Tibial nerve (tissue), 4 donors: ENCODE data around the gene BCORL1. TPM values are rescaled to one million over a fixed set of nuclear protein-coding genes. Genes with fewer than 3 reads are reported as not detected.

Experiments used
- DNase-seq, 2 donors: peaks; one replicate each; pipeline ENCODE4 v3.0.0-alpha.2; 2019; ENCODE audit warnings: low spot score in 2 of 2
- H3K27ac ChIP-seq, 4 donors: fragments of 200-600 bp; sonication (generic) in 3 of 4; one replicate each; pipeline ENCODE4 v1.5.1; 2017 to 2019; ENCODE audit warnings: mild to moderate bottlenecking in 1 of 4
- H3K27me3 ChIP-seq, 2 donors: fragments of 200-600 bp; sonication (generic) in 1 of 2; one replicate each; pipeline versions ENCODE4 v1.5.1 to v1.6.0; 2017 to 2019
- H3K36me3 ChIP-seq, 3 donors: fragments of 200-600 bp; sonication (generic); one replicate each; pipeline ENCODE4 v1.5.1; 2018 to 2019
- H3K4me1 ChIP-seq, 4 donors: fragments of 200-600 bp; sonication (generic) in 3 of 4; one replicate each; pipeline ENCODE4 v1.5.1; 2017 to 2019
- H3K4me3 ChIP-seq, 4 donors: fragments of 200-600 bp; sonication (generic) in 3 of 4; one replicate each; pipeline ENCODE4 v1.5.1; 2017 to 2019; ENCODE audit warnings: mild to moderate bottlenecking in 1 of 4, moderate library complexity in 1 of 4
- H3K9me3 ChIP-seq, 4 donors: fragments of 200-600 bp; sonication (generic) in 3 of 4; one replicate each; pipeline ENCODE4 v1.5.1; 2017 to 2019
- EP300 ChIP-seq, 2 donors: sonication (generic); formaldehyde crosslinking; IDR thresholded peaks; one replicate each; pipeline ENCODE4 v1.6.1; 2017; ENCODE audit warnings: antibody characterized with exemption in 2 of 2, mild to moderate bottlenecking in 1 of 2
- POLR2A ChIP-seq, 2 donors: fragments of 450-650 bp; IDR thresholded peaks; one replicate each; pipeline ENCODE4 v1.6.1; 2017; ENCODE audit warnings: antibody characterized with exemption in 2 of 2, mild to moderate bottlenecking in 2 of 2, moderate library complexity in 2 of 2
- WGBS, 2 donors: methylation state at CpG; one replicate each; pipeline ENCODE4 v1.1.5; 2018; 5-methylcytosine and 5-hydroxymethylcytosine counted together
- total RNA-seq, 4 donors: library from RNA; depleted of rRNA; stranded (reverse); fragments of >200 nt; gene quantifications; one replicate each; pipeline ENCODE4 v1.1.0, GENCODE V29; 2016
- TF ChIP-seq, protein P1 (sequence below), 5 experiments: fragments of 200-600 bp in 3 of 5; fragments of 450-650 bp in 2 of 5; sonication (generic) in 3 of 5; IDR thresholded peaks; one replicate each; pipeline ENCODE4 v1.5.1; 2016 to 2019; ENCODE audit warnings: antibody characterized with exemption in 5 of 5, mild to moderate bottlenecking in 3 of 5, moderate library complexity in 2 of 5

The BCORL1 gene
- total RNA-seq, 4 donors from 2014 or later: 4.7 to 10.0 (median 9.0) TPM

DNA sequence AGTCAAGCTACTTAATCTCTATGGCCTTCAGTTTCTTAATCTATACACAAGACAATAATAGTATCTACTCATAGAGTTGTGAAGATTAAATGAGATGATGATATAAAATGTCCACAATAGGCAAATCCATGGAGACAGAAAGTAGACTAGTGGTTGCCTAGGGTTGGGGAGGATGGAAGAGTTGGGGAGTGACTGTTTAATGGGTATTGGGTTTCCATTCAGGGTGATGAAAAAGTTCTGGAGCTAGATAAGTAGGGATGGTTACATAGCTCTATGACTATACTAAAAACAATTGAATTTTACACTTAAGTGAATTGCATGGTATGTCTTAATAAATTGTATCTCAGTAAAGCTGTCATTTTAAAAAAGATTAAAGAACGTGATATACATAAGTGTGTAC lies 35.7 kb downstream of the BCORL1 start:
- no peak overlapping the region for H3K27ac ChIP-seq
- 83 to 91% methylated on average over 1 of the region's 1 CpG for WGBS, 2 donors
- H3K4me1 ChIP-seq: peaks cover 0 to 19% (median 0%) of the 10 kb centered on the region in 4 donors
- H3K36me3 ChIP-seq: peaks cover 0 to 56% (median 0%) of the 10 kb centered on the region in 3 donors
- DNase-seq: no peak
- H3K4me3 ChIP-seq: no peak overlapping the region
- H3K27me3 ChIP-seq: no peaks in the 10 kb centered on the region
- TF ChIP-seq POLR2A (IDR thresholded peaks at IDR 0.05): no peak
- TF ChIP-seq, protein P1, sequence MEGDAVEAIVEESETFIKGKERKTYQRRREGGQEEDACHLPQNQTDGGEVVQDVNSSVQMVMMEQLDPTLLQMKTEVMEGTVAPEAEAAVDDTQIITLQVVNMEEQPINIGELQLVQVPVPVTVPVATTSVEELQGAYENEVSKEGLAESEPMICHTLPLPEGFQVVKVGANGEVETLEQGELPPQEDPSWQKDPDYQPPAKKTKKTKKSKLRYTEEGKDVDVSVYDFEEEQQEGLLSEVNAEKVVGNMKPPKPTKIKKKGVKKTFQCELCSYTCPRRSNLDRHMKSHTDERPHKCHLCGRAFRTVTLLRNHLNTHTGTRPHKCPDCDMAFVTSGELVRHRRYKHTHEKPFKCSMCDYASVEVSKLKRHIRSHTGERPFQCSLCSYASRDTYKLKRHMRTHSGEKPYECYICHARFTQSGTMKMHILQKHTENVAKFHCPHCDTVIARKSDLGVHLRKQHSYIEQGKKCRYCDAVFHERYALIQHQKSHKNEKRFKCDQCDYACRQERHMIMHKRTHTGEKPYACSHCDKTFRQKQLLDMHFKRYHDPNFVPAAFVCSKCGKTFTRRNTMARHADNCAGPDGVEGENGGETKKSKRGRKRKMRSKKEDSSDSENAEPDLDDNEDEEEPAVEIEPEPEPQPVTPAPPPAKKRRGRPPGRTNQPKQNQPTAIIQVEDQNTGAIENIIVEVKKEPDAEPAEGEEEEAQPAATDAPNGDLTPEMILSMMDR (IDR thresholded peaks at IDR 0.05): no peak
- TF ChIP-seq EP300 (IDR thresholded peaks at IDR 0.05): no peak
- H3K9me3 ChIP-seq: no peaks in the 10 kb centered on the region

DNA sequence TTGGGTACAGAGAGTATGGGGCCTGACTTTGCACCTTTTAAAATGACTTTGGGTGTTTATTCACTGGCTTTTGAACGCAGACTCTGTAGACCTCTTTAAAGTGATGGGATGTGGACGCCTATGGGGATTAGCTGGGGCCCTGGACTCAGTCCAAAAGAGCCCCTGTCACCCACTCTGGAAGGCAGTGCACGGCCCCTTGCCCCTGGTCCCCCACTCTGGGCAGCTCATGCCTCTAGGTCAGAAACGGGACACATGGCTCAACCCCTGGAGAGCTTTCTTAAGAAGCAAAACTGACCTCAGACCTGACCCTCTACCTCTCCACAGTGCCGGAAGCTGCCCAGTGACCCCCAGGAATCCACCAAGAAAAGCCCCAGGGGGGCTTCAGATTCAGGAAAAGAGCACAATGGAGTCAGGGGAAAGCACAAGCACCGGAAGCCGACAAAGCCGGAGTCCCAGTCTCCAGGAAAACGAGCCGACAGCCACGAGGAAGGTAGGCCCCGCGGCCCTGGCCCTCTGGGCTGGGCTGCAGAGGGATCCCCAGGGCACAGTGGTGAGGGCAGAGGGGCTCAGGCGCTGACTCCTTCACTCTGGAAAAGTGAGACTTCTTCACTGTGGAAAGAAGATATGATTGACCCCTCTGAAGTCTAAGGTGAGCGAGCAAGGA lies 38.4 kb downstream of the BCORL1 start:
- Histone ChIP-seq H3K4me3 (no peak overlapping the region), H3K27ac (no peak overlapping the region), H3K27me3 (no peaks in the 10 kb centered on the region), H3K36me3 (peaks cover 0 to 45% (median 0%) of the 10 kb centered on the region in 3 donors), H3K4me1 (peaks cover 0 to 23% (median 0%) of the 10 kb centered on the region in 4 donors), H3K9me3 (no peaks in the 10 kb centered on the region)
- TF ChIP-seq POLR2A (IDR thresholded peaks at IDR 0.05) (no peak), EP300 (IDR thresholded peaks at IDR 0.05) (no peak)
- TF ChIP-seq, protein P1 (IDR thresholded peaks at IDR 0.05): no peak
- 65 to 67% methylated on average over 12 to 15 of the region's 15 CpGs for WGBS, 2 donors
- no peak for DNase-seq

DNA sequence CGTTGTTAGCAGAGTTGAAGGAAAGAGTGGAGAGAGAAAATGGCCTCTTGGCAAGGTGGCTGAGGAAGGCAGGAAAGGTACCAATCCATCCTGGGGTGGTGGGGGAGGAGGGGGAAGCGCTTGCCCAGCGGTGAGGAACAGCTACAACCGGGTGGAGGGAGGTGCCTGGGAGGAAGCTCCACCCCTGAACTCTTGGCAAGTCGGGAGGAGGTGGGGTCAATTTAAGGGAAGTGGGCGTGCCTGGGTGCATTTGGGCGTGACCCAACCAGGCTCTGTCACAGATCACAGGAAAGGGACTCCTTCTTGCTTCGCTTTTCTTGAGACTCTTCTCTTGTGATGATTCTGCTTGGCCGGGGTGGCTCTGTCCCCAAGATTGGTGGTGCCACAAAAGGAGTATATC lies 41.7 kb downstream of the BCORL1 start:
- no peaks in the 10 kb centered on the region for H3K9me3 ChIP-seq
- WGBS, 2 donors: 15 to 37% methylated on average over 5 to 9 of the region's 9 CpGs
- H3K4me1 ChIP-seq: peaks cover 0 to 15% (median 0%) of the 10 kb centered on the region in 4 donors
- TF ChIP-seq EP300 (IDR thresholded peaks at IDR 0.05) (no peak), POLR2A (IDR thresholded peaks at IDR 0.05) (no peak)
- TF ChIP-seq, protein P1 (IDR thresholded peaks at IDR 0.05): no peak
- no peaks in the 10 kb centered on the region for H3K27me3 ChIP-seq
- peaks cover 0 to 55% (median 0%) of the 10 kb centered on the region in 3 donors for H3K36me3 ChIP-seq
- DNase-seq: peak; percentile 59 to 70
- H3K27ac ChIP-seq: peak overlapping the region in 1 of 4 donors; percentile 33
- H3K4me3 ChIP-seq: no peak overlapping the region

DNA sequence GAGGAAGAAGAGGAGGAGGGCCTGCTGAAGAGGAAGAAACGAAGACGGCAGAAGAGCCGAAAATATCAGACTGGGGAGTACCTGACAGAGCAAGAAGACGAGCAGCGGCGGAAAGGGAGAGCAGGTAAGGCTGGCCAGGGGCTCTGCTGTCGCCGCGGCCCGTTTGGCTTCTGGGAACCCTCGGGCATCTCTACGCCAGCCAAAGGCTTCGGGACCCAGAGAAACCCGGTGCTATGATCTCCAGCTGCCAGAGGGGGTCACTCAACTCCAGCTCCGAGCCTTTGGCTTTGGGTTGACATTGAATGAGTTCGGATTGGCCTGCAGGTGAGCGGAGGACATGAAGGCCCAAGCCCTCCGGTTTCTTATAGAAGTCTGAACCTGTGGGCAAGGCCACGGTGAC lies 42.8 kb downstream of the BCORL1 start:
- Histone ChIP-seq H3K36me3 (peaks cover 0 to 67% (median 0%) of the 10 kb centered on the region in 3 donors), H3K4me1 (peaks cover 0 to 5% (median 0%) of the 10 kb centered on the region in 4 donors), H3K9me3 (no peaks in the 10 kb centered on the region), H3K27ac (no peak overlapping the region), H3K4me3 (no peak overlapping the region), H3K27me3 (no peaks in the 10 kb centered on the region)
- TF ChIP-seq, protein P1 (IDR thresholded peaks at IDR 0.05): no peak
- no peak for TF ChIP-seq EP300 (IDR thresholded peaks at IDR 0.05)
- no peak for TF ChIP-seq POLR2A (IDR thresholded peaks at IDR 0.05)
- no peak for DNase-seq
- 72 to 78% methylated on average over 19 of the region's 19 CpGs for WGBS, 2 donors

DNA sequence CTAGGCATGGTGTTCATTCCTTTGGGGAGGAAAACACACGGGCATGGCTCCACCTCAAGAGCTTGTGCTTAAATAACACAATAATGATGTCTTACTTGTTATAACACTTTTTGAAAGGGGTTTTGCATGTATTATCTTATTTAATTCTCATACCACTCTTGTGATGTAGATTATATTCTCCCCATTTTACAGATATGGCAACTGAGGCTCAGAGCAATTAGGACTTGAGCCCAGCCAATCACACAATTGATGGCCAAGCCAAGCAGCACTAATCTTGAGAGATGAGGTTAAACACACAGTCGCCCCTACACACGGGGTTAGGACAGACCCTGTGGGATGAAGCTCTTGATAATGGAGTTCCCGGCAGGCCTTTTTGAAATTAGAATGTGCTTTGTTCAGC lies 45.1 kb downstream of the BCORL1 start:
- TF ChIP-seq EP300 (IDR thresholded peaks at IDR 0.05) (no peak), POLR2A (IDR thresholded peaks at IDR 0.05) (no peak)
- TF ChIP-seq, protein P1 (IDR thresholded peaks at IDR 0.05): no peak
- Histone ChIP-seq H3K9me3 (no peaks in the 10 kb centered on the region), H3K27me3 (no peaks in the 10 kb centered on the region), H3K4me3 (no peak overlapping the region), H3K27ac (no peak overlapping the region), H3K4me1 (peaks cover 0 to 5% (median 0%) of the 10 kb centered on the region in 4 donors), H3K36me3 (peaks cover 0 to 66% (median 0%) of the 10 kb centered on the region in 3 donors)
- no peak for DNase-seq
- WGBS, 2 donors: 77 to 80% methylated on average over 4 of the region's 4 CpGs
